Heart right ventricle (tissue), 16 donors: Measurements from ENCODE around the gene ZMAT3. TPM values are rescaled to one million over a fixed set of nuclear protein-coding genes. Genes with fewer than 3 reads are reported as not detected.

Experiments used
- ATAC-seq, 8 donors: fragments of 200-7000 bp; cut with Tn5 transposase; one replicate each; pipeline ENCODE4 v1.9.1; 2020; ENCODE audit warnings: mild to moderate bottlenecking in 8 of 8, moderate library complexity in 8 of 8, moderate number of reproducible peaks in 1 of 8
- DNase-seq, 2 donors: peaks; one replicate each; pipeline ENCODE4 v3.0.0-alpha.2; 2020
- H3K27ac ChIP-seq, 10 donors: fragments of 200-600 bp; sonication (generic) in 2 of 10; one replicate each; pipeline versions ENCODE4 v1.5.0 to v1.8.0; 2020 to 2022; ENCODE audit warnings: mild to moderate bottlenecking in 3 of 10
- H3K27me3 ChIP-seq, 7 donors: fragments of 200-600 bp; one replicate each; pipeline ENCODE4 v1.8.0; 2021 to 2022; ENCODE audit warnings: mild to moderate bottlenecking in 2 of 7
- H3K36me3 ChIP-seq, 9 donors: fragments of 200-600 bp; sonication (generic) in 1 of 9; one replicate each; pipeline versions ENCODE4 v1.5.0 to v1.8.0; 2020 to 2022; ENCODE audit warnings: mild to moderate bottlenecking in 2 of 9
- H3K4me1 ChIP-seq, 9 donors: fragments of 200-600 bp; sonication (generic) in 1 of 9; one replicate each; pipeline versions ENCODE4 v1.5.0 to v1.8.0; 2020 to 2022; ENCODE audit warnings: mild to moderate bottlenecking in 4 of 9
- H3K4me3 ChIP-seq, 10 donors: fragments of 200-600 bp; sonication (generic) in 2 of 10; one replicate each; pipeline versions ENCODE4 v1.5.0 to v1.8.0; 2020 to 2022; ENCODE audit warnings: mild to moderate bottlenecking in 7 of 10, moderate library complexity in 2 of 10
- H3K9me3 ChIP-seq, 11 donors: fragments of 200-600 bp in 10 of 11; sonication (generic) in 2 of 11; one replicate each; pipeline versions ENCODE4 v1.5.0 to v1.8.0; 2013 to 2022; ENCODE audit warnings: mild to moderate bottlenecking in 2 of 11, control low read depth in 1 of 11, moderate library complexity in 1 of 11
- CTCF ChIP-seq, 9 donors: fragments of 200-600 bp; sonication (generic) in 2 of 9; IDR thresholded peaks; one replicate each; pipeline versions ENCODE4 v1.5.0 to v1.8.0; 2021 to 2022; ENCODE audit warnings: antibody characterized with exemption in 9 of 9, mild to moderate bottlenecking in 5 of 9, moderate library complexity in 1 of 9
- WGBS, 2 donors: extraction: QIAGEN DNeasy Blood & Tissue Kit; methylation state at CpG; one replicate each; pipeline ENCODE4 v1.1.7; 2013; ENCODE audit warnings: inconsistent platforms in 1 of 2; 5-methylcytosine and 5-hydroxymethylcytosine counted together
- intact Hi-C, 10 donors: fragments of 100-400 bp; cut with DNase I; formaldehyde crosslinking; loops; one replicate each; pipeline versions ENCODE4 v1.11.1 to v1.14.2; 2022
- polyA plus RNA-seq, 2 donors: library from polyadenylated mRNA; stranded (reverse); fragments of 200-250 nt; gene quantifications; one replicate each; pipeline ENCODE4 v1.2.3, GENCODE V29; 2013
- total RNA-seq, 10 donors: library from RNA; stranded (reverse); fragmentation: NEBNext Ultra II Directional in 3 of 10; extraction: Animal tissue kit (Norgen Biotek cat#: 25700) in 3 of 10; gene quantifications; one replicate each; pipeline versions ENCODE4 v1.2.1 to v1.2.4, GENCODE V29; 2021 to 2023
- donor health status: Arrhythmogenic right ventricular cardiomyopathy.
- donor health status: ischemic (EF 13 %, LVEDD 7.1; RV severe dilation, severe dysfunction).
- donor health status: healthy with polysubstance abuse.
- donor health status: DM: no; HTN: yes; CAD: no.
- donor health status: DM: no; HTN: no; CAD: no.
- donor health status: ischemic (EF 25% LVEDD 6.9; RV normal size, moderate dysfunction).
- donor health status: ischemic (EF 25% LVEDD 5.7; RV mildly dilated, moderate dysfunction).
- donor health status: healthy.
- donor health status: DM: yes; HTN: yes; CAD: no.
- donor health status: Ischemic cardiomyopathy.
- donor health status: ischemic (EF 35%, LVEDD 5.7; RV mildly dilated, moderate dysfunction).
- donor health status: nonischemic (EF 11% LVEDD 7.7; RV severe dilation, severe dysfunction).
- donor health status: DM: yes; HTN: yes; CAD: no.
- donor health status: PGD.
- donor health status: ischemic (EF 29% LVEDD 5.4; RV normal size, mild dysfunction).
- donor health status: nonischemic (EF 23%, LVEDD 6.1; RV moderate dilation, normal function).

ZMAT3 gene
- total and polyA plus RNA-seq, 12 donors, result 1.8 to 18.2 (median 12.6) TPM

DNA sequence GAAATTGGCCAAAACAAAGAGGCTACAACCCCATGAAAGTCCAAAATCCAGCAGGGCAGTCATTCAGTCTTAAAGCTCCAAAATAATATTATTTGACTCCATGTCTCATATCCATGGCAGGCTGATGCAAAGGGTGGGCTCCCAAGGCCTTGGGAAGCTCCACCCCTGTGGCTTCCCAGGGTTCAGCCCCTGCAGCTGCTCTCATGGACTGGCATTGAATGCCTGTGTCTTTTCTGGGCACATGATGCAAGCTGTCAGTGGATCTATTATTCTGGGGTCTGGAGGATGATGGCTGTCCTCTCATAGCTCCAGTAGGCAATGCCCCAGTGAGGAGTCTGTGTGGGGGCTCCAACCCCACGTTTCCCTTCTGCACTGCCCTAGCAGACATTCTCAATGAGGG lies 81.8 kb downstream of the ZMAT3 start:
- Histone ChIP-seq H3K4me3 (no peak overlapping the region), H3K27ac (no peak overlapping the region), H3K9me3 (peaks cover 0 to 59% (median 22%) of the 10 kb centered on the region in 11 donors), H3K27me3 (no peaks in the 10 kb centered on the region), H3K36me3 (no peaks in the 10 kb centered on the region), H3K4me1 (no peaks in the 10 kb centered on the region)
- ATAC-seq, result no peak
- WGBS, 2 donors, result 40 to 53% methylated on average over 1 of the region's 1 CpG
- intact Hi-C loops, result no loop called here
- no peak for DNase-seq
- no peak for TF ChIP-seq CTCF (IDR thresholded peaks at IDR 0.05)

DNA sequence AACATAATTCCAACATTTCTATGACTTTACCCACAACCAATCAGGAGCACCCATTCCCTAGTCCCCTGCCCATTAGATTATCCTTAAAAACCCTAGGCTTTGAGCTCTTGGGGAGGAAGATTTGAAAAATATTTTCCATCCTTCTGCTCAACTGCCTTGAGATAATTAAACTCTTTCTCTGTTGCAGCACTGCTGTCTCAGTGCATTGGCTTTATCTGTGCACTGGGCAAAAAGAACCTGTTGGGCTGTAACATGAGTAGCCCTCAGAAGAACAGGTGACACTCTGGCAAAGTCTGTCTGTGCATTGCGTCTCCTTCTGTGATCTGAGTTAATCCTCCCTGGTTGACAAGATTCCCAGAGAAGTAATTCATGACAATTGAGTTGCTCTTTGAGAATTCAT lies 83.9 kb downstream of the ZMAT3 start:
- Histone ChIP-seq H3K27me3 (no peaks in the 10 kb centered on the region), H3K9me3 (peaks cover 0 to 69% (median 25%) of the 10 kb centered on the region in 11 donors), H3K27ac (no peak overlapping the region), H3K36me3 (no peaks in the 10 kb centered on the region), H3K4me1 (no peaks in the 10 kb centered on the region), H3K4me3 (no peak overlapping the region)
- intact Hi-C loops, result no loop called here
- no peak for TF ChIP-seq CTCF (IDR thresholded peaks at IDR 0.05)
- no peak for DNase-seq
- ATAC-seq, result no peak
- 92 to 97% methylated on average over 1 of the region's 1 CpG for WGBS, 2 donors

GRCh38 chr3:178986456-178986855 lies 85.2 kb downstream of the ZMAT3 start:
- no peaks in the 10 kb centered on the region for H3K27me3 ChIP-seq
- no peak overlapping the region for H3K27ac ChIP-seq
- WGBS, 2 donors, result 43 to 50% methylated on average over 2 of the region's 2 CpGs
- H3K9me3 ChIP-seq, result peaks cover 0 to 78% (median 25%) of the 10 kb centered on the region in 11 donors
- no peaks in the 10 kb centered on the region for H3K4me1 ChIP-seq
- intact Hi-C loops, result no loop called here
- DNase-seq (no peak), ATAC-seq (no peak)
- TF ChIP-seq CTCF (IDR thresholded peaks at IDR 0.05), result no peak
- no peak overlapping the region for H3K4me3 ChIP-seq
- H3K36me3 ChIP-seq, result no peaks in the 10 kb centered on the region

DNA sequence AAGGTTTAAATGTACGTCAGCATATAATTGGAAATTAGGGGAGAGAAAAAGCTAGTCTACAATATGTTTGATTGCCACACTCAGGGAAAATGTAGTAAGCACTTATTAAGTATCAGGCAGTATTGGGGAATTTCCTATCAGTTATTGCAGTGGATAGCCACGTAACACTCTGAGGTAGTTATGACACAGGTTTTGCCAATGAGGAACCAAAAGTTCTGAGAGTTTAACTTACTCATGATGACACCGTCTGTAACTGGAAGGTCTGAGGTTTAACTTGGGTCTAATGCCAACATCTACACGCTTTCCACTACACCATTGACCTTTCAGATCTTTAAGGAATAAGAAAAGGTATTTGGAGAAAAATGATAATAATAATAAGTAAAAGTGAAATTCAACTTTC lies 89.5 kb downstream of the ZMAT3 start:
- H3K36me3 ChIP-seq, result no peaks in the 10 kb centered on the region
- peaks cover 0 to 43% (median 3%) of the 10 kb centered on the region in 11 donors for H3K9me3 ChIP-seq
- intact Hi-C loops, result no loop called here
- H3K27ac ChIP-seq, result no peak overlapping the region
- no peak for TF ChIP-seq CTCF (IDR thresholded peaks at IDR 0.05)
- ATAC-seq, result no peak
- 85 to 90% methylated on average over 4 of the region's 4 CpGs for WGBS, 2 donors
- no peaks in the 10 kb centered on the region for H3K27me3 ChIP-seq
- H3K4me3 ChIP-seq, result no peak overlapping the region
- DNase-seq, result no peak
- no peaks in the 10 kb centered on the region for H3K4me1 ChIP-seq
